Stimulated activated naive B cell treated with anti-CD40 and anti-IgM and Interleukin-4, amounts not matched to agents 10 μg/mL and 1 μg/mL and 100 μg/mL, for 72 hours (primary cell): ENCODE data around the gene RGCC.

Source experiments
- ATAC-seq, 2 donors: fragments of 150-1000 bp; cut with Tn5 transposase; replicated peaks; 2 replicates each; pipeline ENCODE4 v1.10.0; 2021; ENCODE audit warnings: moderate library complexity in 1 of 2
- DNase-seq: peaks from one replicate; pipeline ENCODE4 v3.0.0; 2021
- H3K27ac Mint-ChIP-seq: one replicate; pipeline ENCODE4 v1.8.0; 2022; ENCODE audit warnings: mild to moderate bottlenecking, mixed read lengths
- H3K27me3 Mint-ChIP-seq, 2 donors: one replicate each; pipeline ENCODE4 v1.8.0; 2022; ENCODE audit warnings: mixed read lengths in 2 of 2
- H3K36me3 Mint-ChIP-seq, 2 donors: one replicate each; pipeline ENCODE4 v1.8.0; 2022; ENCODE audit warnings: mixed read lengths in 2 of 2, mild to moderate bottlenecking in 1 of 2
- H3K4me1 Mint-ChIP-seq, 2 donors: one replicate each; pipeline ENCODE4 v1.8.0; 2022; ENCODE audit warnings: mixed read lengths in 2 of 2, mild to moderate bottlenecking in 1 of 2
- H3K4me3 Mint-ChIP-seq, 2 donors: one replicate each; pipeline ENCODE4 v1.8.0; 2022; ENCODE audit warnings: mild to moderate bottlenecking in 2 of 2, mixed read lengths in 2 of 2, moderate library complexity in 1 of 2
- H3K9me3 Mint-ChIP-seq, 2 donors: one replicate each; pipeline ENCODE4 v1.8.0; 2022; ENCODE audit warnings: mixed read lengths in 2 of 2, mild to moderate bottlenecking in 1 of 2

The RGCC gene

GRCh38 chr13:41459432-41460073 is 2.2 kb downstream of the RGCC start:
- H3K4me3 Mint-ChIP-seq, result peak overlapping the region in 1 of 2 donors; percentile 34
- peaks cover 35 to 56% of the 10 kb centered on the region in 2 donors for H3K4me1 Mint-ChIP-seq
- no peak for ATAC-seq
- DNase-seq, result no peak
- H3K27me3 Mint-ChIP-seq, result peaks cover 26 to 42% of the 10 kb centered on the region in 2 donors
- H3K36me3 Mint-ChIP-seq, result peaks cover 2 to 12% of the 10 kb centered on the region in 2 donors
- H3K27ac Mint-ChIP-seq, result no peak overlapping the region
- no peaks in the 10 kb centered on the region for H3K9me3 Mint-ChIP-seq

- H3K27ac Mint-ChIP-seq, result no peak overlapping the region
- H3K27me3 Mint-ChIP-seq, result peaks cover 26 to 42% of the 10 kb centered on the region in 2 donors
- no peak overlapping the region for H3K4me3 Mint-ChIP-seq
- DNase-seq, result no peak
- H3K9me3 Mint-ChIP-seq, result no peaks in the 10 kb centered on the region
- H3K4me1 Mint-ChIP-seq, result peaks cover 40 to 61% of the 10 kb centered on the region in 2 donors
- ATAC-seq, result no peak
- H3K36me3 Mint-ChIP-seq, result peaks cover 2 to 12% of the 10 kb centered on the region in 2 donors
Observed at GRCh38 chr13:41460074-41460465, 2.7 kb downstream of the RGCC start.

GRCh38 chr13:41460930-41461329 is 3.6 kb downstream of the RGCC start:
- Mint-ChIP-seq H3K36me3 (peaks cover 3 to 12% of the 10 kb centered on the region in 2 donors), H3K4me3 (no peak overlapping the region), H3K27me3 (peaks cover 23 to 38% of the 10 kb centered on the region in 2 donors), H3K9me3 (no peaks in the 10 kb centered on the region), H3K27ac (no peak overlapping the region), H3K4me1 (peaks cover 46 to 69% of the 10 kb centered on the region in 2 donors)
- DNase-seq, result no peak
- no peak for ATAC-seq

- H3K36me3 Mint-ChIP-seq, result peaks cover 6 to 12% of the 10 kb centered on the region in 2 donors
- no peak for ATAC-seq
- H3K4me1 Mint-ChIP-seq, result peaks cover 50 to 69% of the 10 kb centered on the region in 2 donors
- H3K27ac Mint-ChIP-seq, result no peak overlapping the region
- H3K9me3 Mint-ChIP-seq, result no peaks in the 10 kb centered on the region
- DNase-seq, result no peak
- H3K4me3 Mint-ChIP-seq, result no peak overlapping the region
- H3K27me3 Mint-ChIP-seq, result peaks cover 20 to 31% of the 10 kb centered on the region in 2 donors
Observed at GRCh38 chr13:41461527-41462139, 4.3 kb downstream of the RGCC start.

GRCh38 chr13:41462427-41462826 is 5.1 kb downstream of the RGCC start:
- Mint-ChIP-seq H3K9me3 (no peaks in the 10 kb centered on the region), H3K27ac (no peak overlapping the region), H3K27me3 (peaks cover 20 to 26% of the 10 kb centered on the region in 2 donors), H3K4me1 (peaks cover 49 to 67% of the 10 kb centered on the region in 2 donors), H3K4me3 (peak overlapping the region in 1 of 2 donors; percentile 30), H3K36me3 (peaks cover 6 to 16% of the 10 kb centered on the region in 2 donors)
- DNase-seq (no peak), ATAC-seq (no peak)

GRCh38 chr13:41463838-41464602 is 6.7 kb downstream of the RGCC start:
- ATAC-seq (peak; percentile 73), DNase-seq (peak; percentile 60)
- peaks cover 47 to 63% of the 10 kb centered on the region in 2 donors for H3K4me1 Mint-ChIP-seq

GRCh38 chr13:41465241-41465847 is 8.0 kb downstream of the RGCC start:
- Mint-ChIP-seq H3K9me3 (no peaks in the 10 kb centered on the region), H3K36me3 (peaks cover 4 to 12% of the 10 kb centered on the region in 2 donors), H3K27me3 (peaks cover 2 to 4% of the 10 kb centered on the region in 2 donors), H3K4me3 (peak overlapping the region; percentile 39 to 42), H3K4me1 (peaks cover 44 to 57% of the 10 kb centered on the region in 2 donors), H3K27ac (peak overlapping the region; percentile 93)
- ATAC-seq (peak; percentile 96 to 97), DNase-seq (peak; percentile 83)

More at GRCh38 chr13:41463838-41464602, 6.7 kb downstream of the RGCC start:
- H3K27me3 Mint-ChIP-seq, result peaks cover 15 to 16% of the 10 kb centered on the region in 2 donors
- H3K4me3 Mint-ChIP-seq, result peak overlapping the region; percentile 20 to 47
- peaks cover 4 to 13% of the 10 kb centered on the region in 2 donors for H3K36me3 Mint-ChIP-seq
- H3K27ac Mint-ChIP-seq, result peak overlapping the region; percentile 93
- no peaks in the 10 kb centered on the region for H3K9me3 Mint-ChIP-seq

GRCh38 chr13:41465898-41466320 is 8.6 kb downstream of the RGCC start:
- no peaks in the 10 kb centered on the region for H3K9me3 Mint-ChIP-seq
- DNase-seq (no peak), ATAC-seq (no peak)
- H3K27me3 Mint-ChIP-seq, result no peaks in the 10 kb centered on the region
- H3K27ac Mint-ChIP-seq, result peak overlapping the region; percentile 93
- H3K36me3 Mint-ChIP-seq, result peaks cover 4 to 13% of the 10 kb centered on the region in 2 donors
- peak overlapping the region in 1 of 2 donors; percentile 0 for H3K4me3 Mint-ChIP-seq
- H3K4me1 Mint-ChIP-seq, result peaks cover 44 to 57% of the 10 kb centered on the region in 2 donors

GRCh38 chr13:41467425-41467945 is 10.1 kb downstream of the RGCC start:
- Mint-ChIP-seq H3K36me3 (peaks cover 4 to 13% of the 10 kb centered on the region in 2 donors), H3K4me1 (peaks cover 33 to 45% of the 10 kb centered on the region in 2 donors), H3K27me3 (no peaks in the 10 kb centered on the region), H3K9me3 (no peaks in the 10 kb centered on the region), H3K4me3 (no peak overlapping the region), H3K27ac (no peak overlapping the region)
- DNase-seq (no peak), ATAC-seq (no peak)

- Mint-ChIP-seq H3K27me3 (no peaks in the 10 kb centered on the region), H3K9me3 (no peaks in the 10 kb centered on the region), H3K4me1 (peaks cover 26 to 34% of the 10 kb centered on the region in 2 donors), H3K27ac (no peak overlapping the region), H3K36me3 (peaks cover 4 to 10% of the 10 kb centered on the region in 2 donors), H3K4me3 (no peak overlapping the region)
- DNase-seq (no peak), ATAC-seq (no peak)
Observed at GRCh38 chr13:41468631-41469030, 11.3 kb downstream of the RGCC start.

GRCh38 chr13:41470196-41470595 is 12.8 kb downstream of the RGCC start:
- Mint-ChIP-seq H3K4me3 (no peak overlapping the region), H3K27ac (no peak overlapping the region), H3K36me3 (peaks cover 4 to 10% of the 10 kb centered on the region in 2 donors), H3K4me1 (peaks cover 10 to 18% of the 10 kb centered on the region in 2 donors), H3K27me3 (no peaks in the 10 kb centered on the region), H3K9me3 (no peaks in the 10 kb centered on the region)
- no peak for ATAC-seq
- DNase-seq, result no peak

- Mint-ChIP-seq H3K4me3 (no peak overlapping the region), H3K4me1 (peaks cover 1 to 2% of the 10 kb centered on the region in 2 donors), H3K27ac (no peak overlapping the region), H3K27me3 (no peaks in the 10 kb centered on the region), H3K9me3 (no peaks in the 10 kb centered on the region), H3K36me3 (peaks cover 0 to 9% of the 10 kb centered on the region in 2 donors)
- ATAC-seq (no peak), DNase-seq (no peak)
Observed at GRCh38 chr13:41471785-41472184, 14.4 kb downstream of the RGCC start.

GRCh38 chr13:41487222-41487621 is 29.9 kb downstream of the RGCC start:
- Mint-ChIP-seq H3K9me3 (peaks cover 9 to 22% of the 10 kb centered on the region in 2 donors), H3K4me3 (no peak overlapping the region), H3K27ac (peak overlapping the region; percentile 21), H3K36me3 (peaks cover 2 to 11% of the 10 kb centered on the region in 2 donors), H3K27me3 (peaks cover 0 to 5% of the 10 kb centered on the region in 2 donors), H3K4me1 (peaks cover 11 to 16% of the 10 kb centered on the region in 2 donors)
- DNase-seq (no peak), ATAC-seq (no peak)

GRCh38 chr13:41488124-41488523 is 30.8 kb downstream of the RGCC start:
- DNase-seq (no peak), ATAC-seq (no peak)
- Mint-ChIP-seq H3K4me3 (no peak overlapping the region), H3K4me1 (peaks cover 20 to 26% of the 10 kb centered on the region in 2 donors), H3K27me3 (peaks cover 0 to 5% of the 10 kb centered on the region in 2 donors), H3K27ac (no peak overlapping the region), H3K36me3 (peaks cover 2 to 11% of the 10 kb centered on the region in 2 donors), H3K9me3 (peaks cover 9 to 22% of the 10 kb centered on the region in 2 donors)
